HG03066 (cell line): ENCODE results near the gene SULT2A1.
"Not testable (repeated sequence)": the region's sequence is repeated elsewhere in the genome, so short reads cannot be mapped to it uniquely, and the experiment has no call there.

Experiments used
- ATAC-seq: cut with Tn5 transposase; IDR thresholded peaks from one replicate; pipeline ENCODE4 v1.9.1; 2021; ENCODE audit warnings: low read depth; ENCODE audit not compliant: unreplicated experiment

The SULT2A1 gene

GRCh38 chr19:47861630-47862029 lies 24.5 kb downstream of the SULT2A1 start:
- no peak for ATAC-seq

GRCh38 chr19:47860602-47861297 lies 25.4 kb downstream of the SULT2A1 start:
- no peak for ATAC-seq

- not testable (repeated sequence) for ATAC-seq
Observed at GRCh38 chr19:47859838-47860237, 26.3 kb downstream of the SULT2A1 start.

GRCh38 chr19:47858646-47859285 lies 27.3 kb downstream of the SULT2A1 start, which contains the start of gene TPRX2:
TSS of gene TPRX2 (plus strand) at chr19:47859235. CDS start at chr19:47859247, 12 bp downstream.
- ATAC-seq: not testable (repeated sequence)

- ATAC-seq: not testable (repeated sequence)
Observed at GRCh38 chr19:47858231-47858630, 27.9 kb downstream of the SULT2A1 start.

GRCh38 chr19:47854459-47854858 lies 31.7 kb downstream of the SULT2A1 start:
- ATAC-seq: no peak

- no peak for ATAC-seq
Observed at GRCh38 chr19:47853003-47853402, 33.1 kb downstream of the SULT2A1 start.

GRCh38 chr19:47848823-47849473 lies 37.2 kb downstream of the SULT2A1 start:
- no peak for ATAC-seq

- ATAC-seq: no peak
Observed at GRCh38 chr19:47848425-47848822, 37.7 kb downstream of the SULT2A1 start.

- ATAC-seq: no peak
Observed at GRCh38 chr19:47842941-47843340, 43.2 kb downstream of the SULT2A1 start.

GRCh38 chr19:47839913-47840312 lies 46.2 kb downstream of the SULT2A1 start:
- no peak for ATAC-seq

GRCh38 chr19:47839411-47839810 lies 46.7 kb downstream of the SULT2A1 start:
- no peak for ATAC-seq

GRCh38 chr19:47836038-47836437 lies 50.1 kb downstream of the SULT2A1 start:
- ATAC-seq: no peak

- no peak for ATAC-seq
Observed at GRCh38 chr19:47832723-47833122, 53.4 kb downstream of the SULT2A1 start.

GRCh38 chr19:47826800-47827199 lies 59.3 kb downstream of the SULT2A1 start:
- no peak for ATAC-seq

- ATAC-seq: no peak
Observed at GRCh38 chr19:47824396-47824795, 61.7 kb downstream of the SULT2A1 start.

- ATAC-seq: no peak
Observed at GRCh38 chr19:47821460-47822020, 64.6 kb downstream of the SULT2A1 start, which contains the start of gene CRX. TSS of gene CRX (plus strand) at chr19:47821937. CDS start at chr19:47834444, 12,507 bp downstream.
